NCI-H1436 (cell line): Measurements from ENCODE around the gene PLEKHA7.

ENCODE experiments used
- DNase-seq: peaks from one replicate; lab custom pipeline; 2025; lab: John Stamatoyannopoulos, UW

Gene PLEKHA7

GRCh38 chr11:16807306-16807705 lies 206.9 kb downstream of the PLEKHA7 start:
- DNase-seq, result no peak

- DNase-seq, result no peak
These were observed 207.4 kb downstream of the PLEKHA7 start for GRCh38 chr11:16806791-16807190.

DNA sequence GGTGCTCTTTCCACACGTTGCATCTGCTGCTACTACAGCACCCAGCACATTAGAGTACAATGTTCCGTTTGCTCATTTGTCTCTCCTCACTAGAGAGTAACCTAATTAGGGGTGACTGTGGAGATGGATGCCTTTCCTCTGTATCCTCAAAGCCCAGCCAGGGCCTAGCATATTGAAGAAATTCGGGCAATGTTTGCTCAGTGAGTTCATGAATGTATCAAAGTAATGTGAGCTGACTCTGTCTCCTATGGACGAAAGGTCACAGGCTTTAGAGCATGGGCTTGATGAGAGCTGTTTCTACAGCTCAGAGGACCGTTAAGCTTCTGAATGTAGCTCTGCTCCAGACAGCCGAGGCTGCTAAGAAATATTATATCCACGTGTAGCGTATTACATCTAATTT lies 208.3 kb downstream of the PLEKHA7 start:
- DNase-seq, result no peak

DNA sequence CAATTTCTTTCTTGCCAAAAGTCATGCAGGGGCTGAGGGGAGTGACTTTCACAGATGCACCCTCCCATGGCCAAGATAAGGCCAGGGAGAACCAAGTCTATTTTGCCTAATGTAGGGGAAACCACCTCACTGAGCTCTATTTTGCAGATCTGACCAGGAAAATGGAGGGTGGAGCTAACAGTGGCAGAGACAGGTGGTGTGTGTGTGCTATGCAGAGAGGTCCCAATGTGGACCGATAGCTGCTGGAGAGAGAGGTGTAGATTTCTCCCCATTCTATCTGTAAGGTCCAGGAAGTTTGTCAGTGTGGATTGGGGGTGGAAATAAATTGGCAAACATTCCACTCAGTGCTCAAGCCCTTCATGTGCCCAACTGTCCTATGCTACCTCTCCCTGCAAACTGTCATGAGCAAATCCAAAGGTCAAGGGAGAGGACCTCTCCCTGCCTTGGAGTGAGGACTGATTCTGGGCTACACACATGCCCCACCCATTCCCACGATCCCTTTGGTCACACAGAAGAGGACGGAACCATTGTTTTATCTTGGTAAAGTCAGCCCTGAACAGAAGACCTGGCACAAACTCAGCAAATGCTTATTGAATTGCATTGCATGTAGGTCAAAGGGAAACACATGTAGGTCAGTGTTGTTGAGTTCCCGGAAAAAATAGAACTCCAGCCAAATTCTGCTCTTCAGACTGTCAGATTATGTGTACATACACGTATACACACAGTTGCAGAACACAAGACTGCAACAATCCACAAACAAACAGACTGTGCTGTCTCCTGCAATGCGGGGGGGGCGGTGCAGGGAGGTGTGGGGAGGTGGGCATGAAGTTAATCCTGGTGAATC lies 209.9 kb downstream of the PLEKHA7 start:
- DNase-seq, result no peak

DNA sequence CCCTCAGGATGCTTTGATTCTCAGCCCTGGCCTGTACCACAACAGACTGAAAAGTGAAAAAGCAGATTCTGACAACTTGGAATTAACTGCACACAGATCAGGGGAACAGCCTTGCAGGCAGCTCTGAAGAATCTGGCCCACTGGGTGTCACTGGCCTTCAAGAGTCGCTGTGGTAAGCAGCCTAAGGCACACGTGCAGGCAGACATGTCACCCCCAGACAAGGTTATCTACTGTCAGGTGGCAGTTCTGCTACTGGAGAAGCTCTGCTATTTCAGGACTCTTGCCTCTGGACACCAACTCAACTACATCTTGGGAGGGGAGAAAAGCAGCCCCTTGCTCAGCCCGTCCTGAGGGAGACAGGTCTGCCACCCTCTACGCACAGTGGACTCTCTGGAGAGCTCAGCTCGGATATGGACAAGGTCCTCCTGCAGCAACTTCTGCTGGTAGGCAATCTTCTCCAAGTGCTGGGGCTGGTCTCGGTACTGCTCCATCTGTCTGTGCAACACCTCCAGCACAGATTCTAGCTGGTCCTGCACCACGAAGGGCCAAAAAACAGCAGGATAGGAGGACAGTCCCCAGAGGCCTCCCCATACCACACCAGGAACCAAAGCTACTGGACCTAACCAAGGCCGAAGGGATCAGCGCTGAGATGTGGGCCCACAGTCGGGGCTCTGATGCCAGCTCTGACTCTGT lies 212.8 kb downstream of the PLEKHA7 start:
- DNase-seq, result no peak

- DNase-seq, result no peak
These were observed 213.8 kb downstream of the PLEKHA7 start for GRCh38 chr11:16800382-16800781.

- DNase-seq, result no peak
These were observed 214.3 kb downstream of the PLEKHA7 start for GRCh38 chr11:16799890-16800289.

DNA sequence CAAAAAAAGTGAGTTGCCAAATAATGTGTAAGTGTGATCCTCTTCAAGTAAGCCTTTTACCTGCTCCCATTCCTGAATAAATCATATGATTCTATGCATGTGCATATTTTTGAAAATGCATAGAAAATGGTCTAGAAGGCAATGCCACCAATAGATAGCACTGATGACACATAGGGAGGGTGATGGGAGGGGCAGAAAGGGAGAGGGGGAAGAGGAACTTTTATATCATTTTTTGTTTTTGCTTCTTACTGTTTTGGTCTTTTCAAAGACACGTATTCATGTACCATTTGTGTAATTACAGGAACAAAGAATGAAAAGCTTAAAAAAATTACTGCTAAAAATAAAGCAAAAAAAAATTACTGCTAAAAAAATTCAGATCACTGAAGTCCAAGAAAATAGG lies 215.0 kb downstream of the PLEKHA7 start:
- no peak for DNase-seq

- DNase-seq, result no peak
These were observed 216.4 kb downstream of the PLEKHA7 start for GRCh38 chr11:16797776-16798175.

DNA sequence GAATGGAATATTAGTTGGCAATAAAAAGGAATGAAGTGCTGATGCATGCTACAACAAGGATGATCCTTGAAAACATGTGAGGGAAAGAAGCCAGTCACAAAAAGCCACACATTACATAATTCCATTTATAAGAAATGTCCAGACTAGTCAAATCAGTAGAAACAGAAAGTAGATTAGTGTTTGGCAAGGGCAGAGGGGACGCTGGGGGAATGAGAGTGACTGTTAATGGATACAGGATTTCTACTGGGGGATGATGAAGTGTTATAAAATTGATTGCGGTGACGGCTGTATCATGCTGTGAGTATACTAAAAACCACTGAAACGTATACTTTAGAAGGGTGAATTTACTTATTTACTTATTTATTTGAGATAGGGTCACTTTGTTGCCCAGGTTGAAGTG lies 217.9 kb downstream of the PLEKHA7 start:
- DNase-seq, result no peak

- no peak for DNase-seq
These were observed 219.1 kb downstream of the PLEKHA7 start for GRCh38 chr11:16795146-16795545.

GRCh38 chr11:16794047-16794818 lies 220.0 kb downstream of the PLEKHA7 start:
- no peak for DNase-seq

GRCh38 chr11:16793511-16793910 lies 220.7 kb downstream of the PLEKHA7 start:
- DNase-seq, result no peak

GRCh38 chr11:16793009-16793408 lies 221.2 kb downstream of the PLEKHA7 start:
- no peak for DNase-seq

GRCh38 chr11:16792426-16792825 lies 221.8 kb downstream of the PLEKHA7 start:
- no peak for DNase-seq

GRCh38 chr11:16791191-16791961 lies 222.8 kb downstream of the PLEKHA7 start:
- no peak for DNase-seq

GRCh38 chr11:16790486-16791190 lies 223.6 kb downstream of the PLEKHA7 start:
- no peak for DNase-seq

DNA sequence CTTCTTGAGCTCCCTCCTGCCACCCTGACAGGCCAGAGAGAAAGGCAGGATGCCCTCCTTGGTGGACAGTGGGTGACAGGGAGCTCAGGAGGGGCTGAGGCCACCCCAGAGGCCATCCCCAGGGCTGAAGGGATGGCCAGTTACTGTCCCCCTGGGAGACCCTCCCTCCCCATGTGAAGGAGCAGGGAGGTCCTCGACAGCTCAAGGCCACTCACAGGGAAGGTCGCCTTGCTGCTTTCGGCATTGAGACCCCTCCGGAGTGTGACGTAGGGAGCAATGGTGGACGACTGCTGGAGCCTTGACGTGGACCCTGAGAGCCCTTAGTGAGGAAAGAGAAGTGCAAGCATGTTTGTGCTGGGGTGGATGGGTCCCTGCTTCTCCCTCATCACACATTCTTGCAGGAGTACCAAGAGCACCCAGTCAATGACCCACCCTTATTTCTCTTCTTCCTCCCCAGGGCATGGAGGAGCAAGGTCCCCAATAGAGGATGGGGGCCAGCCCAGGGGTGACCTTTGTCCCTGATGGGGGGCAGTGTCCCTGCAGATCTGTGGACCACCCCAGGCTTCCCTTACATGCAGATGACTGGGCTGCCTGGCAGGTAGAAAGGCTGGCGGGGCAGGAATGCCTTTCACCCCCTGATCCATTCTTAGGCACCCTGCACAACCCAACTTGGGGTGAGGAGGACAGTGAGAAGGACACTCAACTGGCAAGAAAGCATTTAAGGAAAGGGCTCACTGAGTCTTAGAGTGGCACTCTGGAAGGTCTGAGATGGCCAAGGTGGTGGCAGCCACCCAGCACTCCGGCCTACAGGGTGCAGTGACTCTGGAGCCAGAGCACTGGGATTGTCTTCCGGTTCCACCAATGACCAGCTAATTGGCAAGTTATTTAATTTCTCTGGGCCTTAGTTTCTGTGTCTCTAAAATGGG lies 224.4 kb downstream of the PLEKHA7 start:
- no peak for DNase-seq

DNA sequence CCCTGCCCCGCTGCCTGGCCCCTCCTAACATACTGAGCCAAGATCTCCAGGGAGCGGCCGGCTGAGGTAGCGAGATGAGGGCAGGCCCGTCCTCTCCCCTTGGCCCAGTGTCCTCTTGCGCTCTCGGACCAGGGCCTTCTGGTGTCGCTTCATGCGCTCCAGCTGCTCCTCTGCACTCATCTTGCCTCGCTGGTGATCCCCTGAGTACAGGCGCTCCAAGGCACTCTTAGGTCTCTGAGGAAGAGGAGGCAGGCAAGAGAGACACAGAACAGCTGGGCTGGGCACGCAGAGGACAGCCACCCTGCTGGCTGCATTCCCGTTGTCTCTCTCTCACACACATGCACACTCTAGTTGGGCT lies 225.2 kb downstream of the PLEKHA7 start:
- DNase-seq, result no peak
